MM.1S (cell line): ENCODE measurements around the gene SPDL1.

Experiments
- DNase-seq: peaks from one replicate; pipeline ENCODE4 v3.0.0-alpha.2; 2015
- H2AFZ ChIP-seq: fragments of 300-600 bp; sonication (generic); 2 replicates; pipeline ENCODE4 v1.6.0; 2016; ENCODE audit warnings: antibody characterized with exemption, low read length
- H3F3A ChIP-seq: fragments of 300-600 bp; sonication (generic); 2 replicates; pipeline ENCODE4 v1.6.1; 2016; ENCODE audit warnings: mild to moderate bottlenecking, antibody characterized with exemption, low read length, moderate library complexity, mixed read lengths; ENCODE audit not compliant: insufficient read depth
- H3K27ac ChIP-seq: fragments of 300-600 bp; sonication (generic); 2 replicates; pipeline ENCODE4 v1.5.1; 2016; ENCODE audit warnings: mild to moderate bottlenecking, low read length
- H3K27me3 ChIP-seq: fragments of 300-600 bp; sonication (generic); replicated peaks from 2 replicates; pipeline ENCODE4 v1.6.0; 2016; ENCODE audit warnings: low read length; ENCODE audit not compliant: insufficient read depth
- H3K36me3 ChIP-seq: fragments of 300-600 bp; sonication (generic); replicated peaks from 2 replicates; pipeline ENCODE4 v1.6.1; 2016; ENCODE audit warnings: mild to moderate bottlenecking, low read length, mixed read lengths; ENCODE audit not compliant: insufficient read depth
- H3K4me1 ChIP-seq: fragments of 300-600 bp; sonication (generic); 2 replicates; pipeline ENCODE4 v1.6.1; 2016; ENCODE audit warnings: low read length, mixed read lengths
- H3K4me2 ChIP-seq: fragments of 300-600 bp; sonication (generic); 2 replicates; pipeline ENCODE4 v1.6.0; 2016; ENCODE audit warnings: low read depth, low read length
- H3K4me3 ChIP-seq: fragments of 300-600 bp; sonication (generic); 2 replicates; pipeline ENCODE4 v1.5.1; 2016; ENCODE audit warnings: low read length, mixed read lengths
- H3K79me2 ChIP-seq: fragments of 300-600 bp; sonication (generic); 2 replicates; pipeline ENCODE4 v1.6.1; 2016; ENCODE audit warnings: mixed run types, low read length, mixed read lengths
- H3K9ac ChIP-seq: fragments of 300-600 bp; sonication (generic); 2 replicates; pipeline ENCODE4 v1.6.1; 2016; ENCODE audit warnings: low read length, mixed read lengths
- H3K9me2 ChIP-seq: fragments of 300-600 bp; sonication (generic); replicated peaks from 2 replicates; pipeline ENCODE4 v1.6.1; 2016; ENCODE audit warnings: mild to moderate bottlenecking, low read length, mixed read lengths; ENCODE audit not compliant: insufficient read depth
- H3K9me3 ChIP-seq: fragments of 300-600 bp; sonication (generic); replicated peaks from 2 replicates; pipeline ENCODE4 v1.6.1; 2016; ENCODE audit warnings: mild to moderate bottlenecking, low read length, mixed read lengths; ENCODE audit not compliant: insufficient read depth
- H4K20me1 ChIP-seq: fragments of 300-600 bp; sonication (generic); 2 replicates; pipeline ENCODE4 v1.6.1; 2016; ENCODE audit warnings: mild to moderate bottlenecking, low read length, moderate library complexity, mixed read lengths; ENCODE audit not compliant: insufficient read depth
- EZH2 ChIP-seq: fragments of 300-600 bp; sonication (generic); optimal IDR thresholded peaks from 2 replicates; pipeline ENCODE3; 2017; ENCODE audit warnings: low read depth, mild to moderate bottlenecking, antibody characterized with exemption, low read length, mixed read lengths
- EZH2phosphoT487 ChIP-seq: fragments of 300-600 bp; sonication (generic); IDR thresholded peaks from 2 replicates; pipeline ENCODE4 v1.6.1; 2018; ENCODE audit warnings: antibody characterized with exemption, low read length
- TF ChIP-seq, protein P1 (sequence below): fragments of 300-600 bp; sonication (generic); IDR thresholded peaks from 2 replicates; pipeline ENCODE4 v1.5.1; 2016; ENCODE audit warnings: antibody characterized with exemption, low read length, mixed read lengths

The SPDL1 gene

DNA sequence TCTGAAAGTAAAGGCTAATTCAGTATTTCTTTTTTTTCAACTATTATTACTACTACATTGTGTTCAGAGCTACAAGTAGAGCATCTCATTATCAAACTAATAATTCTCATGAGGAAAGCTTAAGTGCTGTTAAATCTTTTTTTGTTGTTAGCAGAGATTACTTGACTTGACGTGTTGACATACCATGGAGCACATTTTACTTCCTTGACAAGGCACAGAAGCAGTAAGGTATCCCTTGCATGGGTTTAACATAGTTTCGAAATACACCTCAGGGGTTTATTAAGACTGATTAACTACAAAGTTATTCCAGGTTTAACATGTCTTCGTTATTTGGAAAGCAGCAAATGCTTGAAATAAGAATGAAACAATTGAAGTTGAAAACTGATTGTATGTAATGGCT is 7.0 kb downstream of the SPDL1 start:
- Histone ChIP-seq H3F3A (no peaks in the 10 kb centered on the region), H3K4me3 (no peak overlapping the region), H3K27ac (no peak overlapping the region), H2AFZ (no peak overlapping the region), H3K9ac (no peak overlapping the region), H3K4me2 (no peak overlapping the region), H3K9me2 (no peaks in the 10 kb centered on the region), H4K20me1 (no peaks in the 10 kb centered on the region), H3K79me2 (0 out of 2 replicates have a peak, but pooled peaks cover 5% of the 10 kb centered on the region), H3K36me3 (0 out of 2 replicates have a peak, but pooled peaks cover 10% of the 10 kb centered on the region), H3K9me3 (no peaks in the 10 kb centered on the region), H3K4me1 (no peaks in the 10 kb centered on the region), H3K27me3 (no peaks in the 10 kb centered on the region)
- no peak for DNase-seq
- TF ChIP-seq EZH2 (no peak), EZH2phosphoT487 (no peak)
- TF ChIP-seq, protein P1, sequence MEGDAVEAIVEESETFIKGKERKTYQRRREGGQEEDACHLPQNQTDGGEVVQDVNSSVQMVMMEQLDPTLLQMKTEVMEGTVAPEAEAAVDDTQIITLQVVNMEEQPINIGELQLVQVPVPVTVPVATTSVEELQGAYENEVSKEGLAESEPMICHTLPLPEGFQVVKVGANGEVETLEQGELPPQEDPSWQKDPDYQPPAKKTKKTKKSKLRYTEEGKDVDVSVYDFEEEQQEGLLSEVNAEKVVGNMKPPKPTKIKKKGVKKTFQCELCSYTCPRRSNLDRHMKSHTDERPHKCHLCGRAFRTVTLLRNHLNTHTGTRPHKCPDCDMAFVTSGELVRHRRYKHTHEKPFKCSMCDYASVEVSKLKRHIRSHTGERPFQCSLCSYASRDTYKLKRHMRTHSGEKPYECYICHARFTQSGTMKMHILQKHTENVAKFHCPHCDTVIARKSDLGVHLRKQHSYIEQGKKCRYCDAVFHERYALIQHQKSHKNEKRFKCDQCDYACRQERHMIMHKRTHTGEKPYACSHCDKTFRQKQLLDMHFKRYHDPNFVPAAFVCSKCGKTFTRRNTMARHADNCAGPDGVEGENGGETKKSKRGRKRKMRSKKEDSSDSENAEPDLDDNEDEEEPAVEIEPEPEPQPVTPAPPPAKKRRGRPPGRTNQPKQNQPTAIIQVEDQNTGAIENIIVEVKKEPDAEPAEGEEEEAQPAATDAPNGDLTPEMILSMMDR = no peak

DNA sequence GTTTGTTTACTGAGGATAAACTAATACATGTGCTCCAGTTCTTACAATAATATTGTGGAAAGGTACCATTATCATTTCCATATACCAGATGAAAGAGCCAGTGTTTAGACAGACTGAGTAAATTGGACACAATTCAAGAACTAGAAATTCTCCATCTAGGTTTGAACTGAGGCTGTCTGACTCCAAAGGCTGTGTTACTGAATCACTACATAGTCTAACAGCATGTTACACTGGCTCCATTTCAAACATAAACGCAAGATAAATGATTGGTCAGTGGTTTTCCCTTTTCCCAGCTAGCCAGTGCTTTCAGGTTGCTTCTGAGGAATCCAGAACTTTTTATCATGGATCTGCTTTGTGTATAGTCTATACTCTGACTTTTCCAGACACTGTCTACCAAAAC is 8.1 kb downstream of the SPDL1 start:
- no peaks in the 10 kb centered on the region for H3F3A ChIP-seq
- no peak overlapping the region for H3K4me3 ChIP-seq
- H3K9ac ChIP-seq = no peak overlapping the region
- no peak overlapping the region for H2AFZ ChIP-seq
- no peak overlapping the region for H3K4me2 ChIP-seq
- no peak for DNase-seq
- no peaks in the 10 kb centered on the region for H4K20me1 ChIP-seq
- H3K36me3 ChIP-seq = peaks cover 10% of the 10 kb centered on the region; the same call in 1 of the 2 replicates
- no peaks in the 10 kb centered on the region for H3K79me2 ChIP-seq
- H3K9me3 ChIP-seq = no peaks in the 10 kb centered on the region
- no peaks in the 10 kb centered on the region for H3K4me1 ChIP-seq
- TF ChIP-seq EZH2phosphoT487 (no peak), EZH2 (no peak)
- TF ChIP-seq, protein P1 = no peak
- H3K27me3 ChIP-seq = no peaks in the 10 kb centered on the region
- no peak overlapping the region for H3K27ac ChIP-seq
- H3K9me2 ChIP-seq = no peaks in the 10 kb centered on the region

DNA sequence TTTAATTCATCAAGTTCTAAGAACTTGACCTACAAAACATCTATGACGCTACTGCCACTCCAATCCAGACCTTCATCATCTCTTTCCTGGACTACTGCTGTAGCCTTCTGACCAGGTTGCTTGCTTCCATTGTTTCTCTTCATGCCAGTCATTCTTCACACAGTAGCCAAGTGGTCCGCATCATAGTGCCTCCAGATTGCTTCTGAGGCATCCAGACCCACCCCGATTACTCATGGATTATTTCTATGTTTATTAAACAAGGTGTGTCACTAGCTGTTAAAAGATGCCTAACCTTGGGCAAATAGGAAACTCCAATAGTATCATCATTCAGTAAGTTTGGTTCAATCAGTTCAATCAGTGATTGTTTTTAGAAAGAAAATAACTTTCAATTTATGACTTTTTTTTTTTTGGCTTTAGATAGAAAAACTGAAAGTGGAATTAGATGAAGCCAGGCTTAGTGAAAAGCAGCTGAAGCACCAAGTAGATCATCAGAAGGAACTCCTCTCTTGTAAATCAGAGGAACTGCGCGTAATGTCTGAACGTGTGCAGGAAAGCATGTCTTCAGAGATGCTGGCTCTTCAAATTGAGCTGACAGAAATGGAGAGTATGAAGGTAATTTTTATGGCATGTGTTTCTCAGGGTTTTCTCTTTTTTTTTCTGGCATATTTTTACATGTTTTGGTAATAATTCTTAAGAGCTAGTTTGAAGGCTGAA is 9.5 kb downstream of the SPDL1 start:
- Histone ChIP-seq H3K4me1 (no peaks in the 10 kb centered on the region), H3K27ac (no peak overlapping the region), H3K4me3 (no peak overlapping the region), H2AFZ (no peak overlapping the region), H3K9ac (no peak overlapping the region), H3K9me2 (no peaks in the 10 kb centered on the region), H3K9me3 (no peaks in the 10 kb centered on the region), H3K27me3 (no peaks in the 10 kb centered on the region), H3F3A (no peaks in the 10 kb centered on the region), H3K4me2 (no peak overlapping the region), H3K79me2 (no peaks in the 10 kb centered on the region), H4K20me1 (no peaks in the 10 kb centered on the region), H3K36me3 (peaks cover 10% of the 10 kb centered on the region; the same call in 1 of the 2 replicates)
- no peak for DNase-seq
- TF ChIP-seq, protein P1 = no peak
